GM12875 (cell line): Measurements from ENCODE around the gene POLR1H.

Source experiments
- H3K4me3 ChIP-seq: one replicate; pipeline ENCODE4 v1.5.1; 2011; ENCODE audit warnings: low read depth, low read length, control low read depth
- TF ChIP-seq, protein P1 (sequence below): IDR thresholded peaks from 2 replicates; pipeline ENCODE4 v1.5.1; 2011; ENCODE audit warnings: low read depth, mild to moderate bottlenecking, control low read depth, inconsistent platforms, low read length, moderate library complexity, borderline replicate concordance; ENCODE audit not compliant: insufficient read depth

The POLR1H gene

DNA sequence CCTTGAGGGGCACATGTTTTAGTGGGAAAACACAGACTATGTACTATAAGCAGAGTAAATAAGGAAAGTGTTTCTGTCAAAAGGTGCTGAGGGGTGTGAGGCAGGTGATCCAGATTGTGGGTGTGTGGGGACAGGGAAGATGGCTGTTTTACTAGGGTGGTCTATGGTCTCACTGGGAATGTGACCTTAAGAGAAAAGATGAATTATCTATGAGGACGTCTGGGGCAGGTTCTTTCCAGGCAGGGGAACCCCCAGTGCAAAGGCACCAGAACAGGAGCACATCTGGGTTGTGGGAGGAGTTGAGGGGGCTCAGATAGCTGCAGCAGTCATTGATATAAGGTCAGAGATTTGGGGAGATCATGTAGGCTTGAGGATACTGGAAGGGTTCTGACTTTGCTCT lies 18.2 kb upstream of the POLR1H start:
- no peak overlapping the region for H3K4me3 ChIP-seq
- TF ChIP-seq, protein P1, sequence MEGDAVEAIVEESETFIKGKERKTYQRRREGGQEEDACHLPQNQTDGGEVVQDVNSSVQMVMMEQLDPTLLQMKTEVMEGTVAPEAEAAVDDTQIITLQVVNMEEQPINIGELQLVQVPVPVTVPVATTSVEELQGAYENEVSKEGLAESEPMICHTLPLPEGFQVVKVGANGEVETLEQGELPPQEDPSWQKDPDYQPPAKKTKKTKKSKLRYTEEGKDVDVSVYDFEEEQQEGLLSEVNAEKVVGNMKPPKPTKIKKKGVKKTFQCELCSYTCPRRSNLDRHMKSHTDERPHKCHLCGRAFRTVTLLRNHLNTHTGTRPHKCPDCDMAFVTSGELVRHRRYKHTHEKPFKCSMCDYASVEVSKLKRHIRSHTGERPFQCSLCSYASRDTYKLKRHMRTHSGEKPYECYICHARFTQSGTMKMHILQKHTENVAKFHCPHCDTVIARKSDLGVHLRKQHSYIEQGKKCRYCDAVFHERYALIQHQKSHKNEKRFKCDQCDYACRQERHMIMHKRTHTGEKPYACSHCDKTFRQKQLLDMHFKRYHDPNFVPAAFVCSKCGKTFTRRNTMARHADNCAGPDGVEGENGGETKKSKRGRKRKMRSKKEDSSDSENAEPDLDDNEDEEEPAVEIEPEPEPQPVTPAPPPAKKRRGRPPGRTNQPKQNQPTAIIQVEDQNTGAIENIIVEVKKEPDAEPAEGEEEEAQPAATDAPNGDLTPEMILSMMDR: no peak

DNA sequence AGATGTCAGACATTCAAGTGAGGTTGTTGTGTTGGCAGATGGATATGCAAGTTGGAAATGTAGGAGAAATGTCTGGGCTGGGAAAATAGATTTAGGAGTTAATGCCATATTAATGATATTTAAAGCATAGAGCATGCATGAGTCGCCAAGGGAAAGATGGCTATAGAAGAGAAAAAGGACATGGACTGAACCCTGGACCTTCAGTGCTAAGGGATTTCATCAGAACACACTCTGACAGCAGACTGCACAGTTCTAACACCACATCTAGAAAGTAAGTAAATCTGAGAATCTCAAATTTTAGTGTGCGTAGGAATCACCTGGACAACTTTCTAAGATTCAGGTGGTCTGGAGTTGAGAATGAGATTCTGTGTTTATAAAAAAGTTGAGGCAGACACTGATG lies 17.3 kb upstream of the POLR1H start:
- no peak overlapping the region for H3K4me3 ChIP-seq
- TF ChIP-seq, protein P1: no peak

DNA sequence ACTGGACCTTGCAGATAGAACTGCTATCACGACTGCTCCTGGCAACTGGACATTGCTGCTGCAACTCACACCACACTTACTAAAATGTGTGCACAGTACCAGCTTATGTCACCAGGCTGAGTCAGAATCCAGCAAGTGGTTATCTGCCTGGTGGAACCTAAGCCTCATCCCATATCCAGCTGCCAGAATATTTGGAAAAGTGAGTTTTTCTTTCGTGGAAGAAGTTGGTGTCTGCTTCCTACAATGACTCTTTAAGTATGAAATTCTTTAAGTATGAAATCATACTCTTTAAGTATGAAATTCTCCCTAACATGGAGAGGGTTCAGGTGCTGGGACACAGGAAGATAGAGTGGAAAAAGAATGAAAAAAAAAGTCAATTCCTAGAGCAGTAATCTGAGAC lies 16.4 kb upstream of the POLR1H start:
- TF ChIP-seq, protein P1: no peak
- no peak overlapping the region for H3K4me3 ChIP-seq

DNA sequence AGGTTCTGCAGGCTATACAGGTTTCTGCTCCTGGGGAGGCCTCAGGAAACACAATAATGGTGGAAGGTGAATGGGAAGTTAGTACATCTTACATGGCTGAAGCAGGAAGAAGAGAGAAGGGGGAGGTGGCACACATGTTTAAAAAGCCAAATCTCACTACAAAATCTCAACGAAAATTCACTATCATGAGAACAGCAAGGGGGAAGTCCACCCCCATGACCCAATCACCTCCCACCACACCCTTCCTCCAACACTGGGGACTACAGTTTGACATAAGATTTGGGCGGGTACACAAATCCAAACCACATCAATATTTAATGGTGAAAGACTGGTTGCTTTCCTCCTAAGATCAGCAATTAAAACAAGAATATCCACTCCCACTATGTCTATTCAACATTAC lies 13.8 kb upstream of the POLR1H start:
- no peak overlapping the region for H3K4me3 ChIP-seq
- TF ChIP-seq, protein P1: no peak

DNA sequence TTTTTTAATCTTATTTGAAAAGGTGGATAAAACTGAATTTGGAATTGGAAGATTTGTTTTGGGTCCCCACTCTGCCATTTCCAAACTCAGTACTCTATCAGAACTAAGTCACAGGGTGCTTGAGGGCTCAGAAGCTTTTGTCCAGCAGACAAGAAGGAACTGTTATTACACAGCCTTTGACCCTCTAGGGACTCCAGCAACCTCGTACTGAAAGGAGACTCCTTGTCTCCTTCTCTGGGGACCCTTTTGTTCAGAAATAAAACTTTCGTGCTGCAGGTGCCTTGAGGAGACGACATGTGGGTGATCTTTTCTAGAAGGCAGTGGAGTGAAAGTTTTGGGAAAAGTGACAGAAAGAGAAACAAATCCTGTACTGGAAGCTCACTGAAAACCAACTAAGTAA lies 7.4 kb upstream of the POLR1H start:
- no peak overlapping the region for H3K4me3 ChIP-seq
- TF ChIP-seq, protein P1: no peak

DNA sequence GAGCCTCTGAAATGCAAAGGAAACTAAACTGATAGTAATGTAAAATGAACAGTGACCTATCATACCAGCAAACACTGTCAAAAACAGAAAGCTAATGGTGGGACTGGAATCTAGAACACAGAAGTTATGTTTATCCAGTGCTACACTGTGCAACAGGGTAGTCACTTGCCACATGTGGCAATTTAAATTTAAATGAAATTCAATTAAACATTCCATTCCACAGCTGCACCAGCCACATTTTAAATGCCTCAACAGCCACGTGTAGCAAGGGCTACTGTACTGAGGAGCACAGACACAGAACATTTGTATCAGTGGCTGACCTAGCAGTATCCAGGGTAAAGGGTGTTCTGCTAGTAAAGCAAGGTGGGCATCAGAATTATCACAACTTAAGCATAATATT lies 5.6 kb upstream of the POLR1H start:
- H3K4me3 ChIP-seq: no peak overlapping the region
- TF ChIP-seq, protein P1: no peak

DNA sequence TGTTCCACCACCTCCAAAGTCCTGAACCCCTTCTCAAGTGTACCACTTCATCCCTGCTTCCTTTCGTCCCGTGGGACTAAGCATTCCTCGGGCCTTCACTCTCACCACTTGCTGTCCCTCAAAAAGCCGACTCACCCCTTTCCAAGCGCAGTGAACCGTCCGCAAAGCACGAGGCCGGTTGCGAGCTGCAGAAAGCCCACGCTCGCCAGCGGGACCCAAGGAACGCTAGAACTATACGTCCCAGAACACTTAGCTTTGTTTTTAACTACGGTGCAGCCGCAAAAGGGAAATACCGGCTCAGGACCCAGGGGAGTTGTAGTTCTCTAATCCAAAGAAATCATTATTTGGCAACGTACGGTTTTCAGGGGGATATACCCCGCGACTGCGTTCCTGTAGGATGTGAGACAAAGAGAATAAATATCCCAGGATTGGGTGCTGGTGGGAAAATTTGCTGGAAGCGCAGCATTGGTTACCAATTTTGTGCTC lies 416 bp upstream of the POLR1H start:
- peak overlapping the region; percentile 63 for H3K4me3 ChIP-seq
- TF ChIP-seq, protein P1: no peak
